ENCODE measurements around the gene OSM. TPM values are rescaled to one million over a fixed set of nuclear protein-coding genes. Genes with fewer than 3 reads are reported as not detected.

OSM gene
- total RNA-seq, 1 experiment from 2014 or later = not detected

DNA sequence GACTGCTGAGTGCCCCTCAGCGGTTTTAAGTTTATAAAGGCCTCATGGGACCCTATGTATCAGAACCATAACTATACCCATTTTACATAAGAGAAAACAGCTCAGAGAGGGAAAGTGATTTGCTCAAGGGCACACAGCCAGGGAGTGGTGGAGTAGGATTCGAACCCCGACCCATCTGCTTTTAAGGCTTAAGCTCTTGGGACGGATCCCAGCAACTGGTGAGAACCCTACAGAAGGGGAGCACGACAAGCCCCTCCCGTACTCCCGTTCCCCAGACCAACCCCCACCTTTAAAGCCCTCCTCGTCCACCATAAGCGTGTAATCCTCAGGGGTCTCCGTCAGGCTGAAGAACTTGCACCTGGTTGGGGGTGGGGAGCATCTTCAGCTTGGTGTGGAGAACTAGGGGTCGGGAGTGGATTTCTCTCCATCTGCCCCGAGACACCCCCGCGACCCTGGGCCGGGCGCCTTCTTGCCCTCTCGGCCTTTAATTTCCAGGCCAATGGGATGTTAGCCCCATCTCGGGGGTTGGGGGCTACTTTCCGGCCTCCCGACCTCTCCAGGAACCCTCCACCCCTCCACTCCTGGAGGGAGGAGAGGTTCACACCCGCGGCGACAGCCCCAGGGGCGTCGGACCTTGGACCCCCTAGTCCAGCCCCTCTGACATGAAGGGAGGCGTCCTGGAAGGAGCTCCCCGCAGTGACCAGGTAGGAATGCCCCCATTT, 21.9 kb upstream of the OSM start:
- no peak for DNase-seq (ENCODE audit: low read depth, low spot score)
- POLR2A ChIA-PET = interaction anchor here (0.6 kb wide), 3 partner anchors 36 to 437 kb away, joined by 3 to 6 read pairs (median 3); no protein-coding TSS in a partner anchor
- TSS peak; percentile 67 for BruUV-seq (replicated peaks)
- CTCF ChIA-PET = interaction anchor here (0.7 to 1.7 kb wide), 7 partner anchors 14 to 181 kb away, joined by 3 to 12 read pairs (median 5); partner anchors contain the start of genes RNF215 and TBC1D10A
- ATAC-seq = no peak
- Histone ChIP-seq H3K4me1 (ENCODE audit: control insufficient read depth, insufficient read depth, low read length) (peaks cover 25% of the 10 kb centered on the region), H3K9me3 (ENCODE audit: control insufficient read depth, insufficient read depth, low read depth, low read length) (no peaks in the 10 kb centered on the region), H3K27ac (ENCODE audit: low read length) (peak overlapping the region; percentile 59), H3K4me3 (ENCODE audit: low read depth in 2 of 2, low read length in 2 of 2) (peak overlapping the region; percentile 60 to 74), H3K36me3 (ENCODE audit: control insufficient read depth, insufficient read depth, low read length) (no peaks in the 10 kb centered on the region; the same call in 1 of the 2 replicates), H3K27me3 (ENCODE audit: control insufficient read depth, insufficient read depth, low read length) (no peaks in the 10 kb centered on the region)
- TF ChIP-seq, protein P1, sequence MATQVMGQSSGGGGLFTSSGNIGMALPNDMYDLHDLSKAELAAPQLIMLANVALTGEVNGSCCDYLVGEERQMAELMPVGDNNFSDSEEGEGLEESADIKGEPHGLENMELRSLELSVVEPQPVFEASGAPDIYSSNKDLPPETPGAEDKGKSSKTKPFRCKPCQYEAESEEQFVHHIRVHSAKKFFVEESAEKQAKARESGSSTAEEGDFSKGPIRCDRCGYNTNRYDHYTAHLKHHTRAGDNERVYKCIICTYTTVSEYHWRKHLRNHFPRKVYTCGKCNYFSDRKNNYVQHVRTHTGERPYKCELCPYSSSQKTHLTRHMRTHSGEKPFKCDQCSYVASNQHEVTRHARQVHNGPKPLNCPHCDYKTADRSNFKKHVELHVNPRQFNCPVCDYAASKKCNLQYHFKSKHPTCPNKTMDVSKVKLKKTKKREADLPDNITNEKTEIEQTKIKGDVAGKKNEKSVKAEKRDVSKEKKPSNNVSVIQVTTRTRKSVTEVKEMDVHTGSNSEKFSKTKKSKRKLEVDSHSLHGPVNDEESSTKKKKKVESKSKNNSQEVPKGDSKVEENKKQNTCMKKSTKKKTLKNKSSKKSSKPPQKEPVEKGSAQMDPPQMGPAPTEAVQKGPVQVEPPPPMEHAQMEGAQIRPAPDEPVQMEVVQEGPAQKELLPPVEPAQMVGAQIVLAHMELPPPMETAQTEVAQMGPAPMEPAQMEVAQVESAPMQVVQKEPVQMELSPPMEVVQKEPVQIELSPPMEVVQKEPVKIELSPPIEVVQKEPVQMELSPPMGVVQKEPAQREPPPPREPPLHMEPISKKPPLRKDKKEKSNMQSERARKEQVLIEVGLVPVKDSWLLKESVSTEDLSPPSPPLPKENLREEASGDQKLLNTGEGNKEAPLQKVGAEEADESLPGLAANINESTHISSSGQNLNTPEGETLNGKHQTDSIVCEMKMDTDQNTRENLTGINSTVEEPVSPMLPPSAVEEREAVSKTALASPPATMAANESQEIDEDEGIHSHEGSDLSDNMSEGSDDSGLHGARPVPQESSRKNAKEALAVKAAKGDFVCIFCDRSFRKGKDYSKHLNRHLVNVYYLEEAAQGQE (IDR thresholded peaks at IDR 0.05; ENCODE audit: insufficient read depth in 1 of 2, low read depth in 2 of 2, low read length in 1 of 2) = no peak
- no peak for TF ChIP-seq TCF7L2 (IDR thresholded peaks at IDR 0.05; ENCODE audit: low read depth, low read length)
- in situ Hi-C loops (cut with HindIII; ENCODE audit: low pct_unique_long_range_greater_than_20kb, low sequenced_read_pairs) (no loop called here), intact Hi-C loops (cut with micrococcal nuclease; ENCODE audit: unreplicated experiment) (loop anchor here (5.0 kb wide), 1 partner anchor 99 kb away; the partner anchor contains the start of gene RNF215)

- intact Hi-C loops (cut with micrococcal nuclease; ENCODE audit: unreplicated experiment) (loop anchor here (5.0 kb wide), 1 partner anchor 99 kb away; the partner anchor contains the start of gene RNF215), in situ Hi-C loops (cut with HindIII; ENCODE audit: low pct_unique_long_range_greater_than_20kb, low sequenced_read_pairs) (no loop called here)
- H3K4me3 ChIP-seq (ENCODE audit: low read depth in 2 of 2, low read length in 2 of 2) = peak overlapping the region in 1 of 2 experiments; percentile 74; a peak in 2 of 4 replicates
- TF ChIP-seq TCF7L2 (IDR thresholded peaks at IDR 0.05; ENCODE audit: low read depth, low read length) = no peak
- TF ChIP-seq POLR2AphosphoS5 (IDR thresholded peaks at IDR 0.05; ENCODE audit: low read depth, low read length) = no peak
- TF ChIP-seq, protein P1 (IDR thresholded peaks at IDR 0.05; ENCODE audit: insufficient read depth in 1 of 2, low read depth in 2 of 2, low read length in 1 of 2) = no peak
- TF ChIP-seq, protein P2, sequence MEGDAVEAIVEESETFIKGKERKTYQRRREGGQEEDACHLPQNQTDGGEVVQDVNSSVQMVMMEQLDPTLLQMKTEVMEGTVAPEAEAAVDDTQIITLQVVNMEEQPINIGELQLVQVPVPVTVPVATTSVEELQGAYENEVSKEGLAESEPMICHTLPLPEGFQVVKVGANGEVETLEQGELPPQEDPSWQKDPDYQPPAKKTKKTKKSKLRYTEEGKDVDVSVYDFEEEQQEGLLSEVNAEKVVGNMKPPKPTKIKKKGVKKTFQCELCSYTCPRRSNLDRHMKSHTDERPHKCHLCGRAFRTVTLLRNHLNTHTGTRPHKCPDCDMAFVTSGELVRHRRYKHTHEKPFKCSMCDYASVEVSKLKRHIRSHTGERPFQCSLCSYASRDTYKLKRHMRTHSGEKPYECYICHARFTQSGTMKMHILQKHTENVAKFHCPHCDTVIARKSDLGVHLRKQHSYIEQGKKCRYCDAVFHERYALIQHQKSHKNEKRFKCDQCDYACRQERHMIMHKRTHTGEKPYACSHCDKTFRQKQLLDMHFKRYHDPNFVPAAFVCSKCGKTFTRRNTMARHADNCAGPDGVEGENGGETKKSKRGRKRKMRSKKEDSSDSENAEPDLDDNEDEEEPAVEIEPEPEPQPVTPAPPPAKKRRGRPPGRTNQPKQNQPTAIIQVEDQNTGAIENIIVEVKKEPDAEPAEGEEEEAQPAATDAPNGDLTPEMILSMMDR (IDR thresholded peaks at IDR 0.05) = peak; percentile 79
- TF ChIP-seq SIN3A (IDR thresholded peaks at IDR 0.05; ENCODE audit: borderline replicate concordance, insufficient read depth, low read depth, low read length) = no peak
- ATAC-seq (peak; percentile 81), DNase-seq (ENCODE audit: low read depth, low spot score) (peak; percentile 65)
- H3K36me3 ChIP-seq (ENCODE audit: control insufficient read depth, insufficient read depth, low read length) = no peaks in the 10 kb centered on the region; the same call in 1 of the 2 replicates
- H3K4me1 ChIP-seq (ENCODE audit: control insufficient read depth, insufficient read depth, low read length) = peaks cover 25% of the 10 kb centered on the region
- no peaks in the 10 kb centered on the region for H3K9me3 ChIP-seq (ENCODE audit: control insufficient read depth, insufficient read depth, low read depth, low read length)
- peak overlapping the region; percentile 59; the same call in 1 of the 2 replicates for H3K27ac ChIP-seq (ENCODE audit: low read length)
- CTCF ChIA-PET = interaction anchor here (0.5 to 1.7 kb wide), 9 partner anchors 15 to 675 kb away, joined by 3 to 12 read pairs (median 5); partner anchors contain the start of genes RNF215 and TBC1D10A
- POLR2A ChIA-PET = interaction anchor here (0.6 kb wide), 1 partner anchor 37 kb away, joined by 3 read pairs; no protein-coding TSS in a partner anchor
- BruUV-seq (replicated peaks) = no TSS peak
- no peaks in the 10 kb centered on the region for H3K27me3 ChIP-seq (ENCODE audit: control insufficient read depth, insufficient read depth, low read length)
These were observed 21.2 kb upstream of the OSM start for GRCh38 chr22:30287648-30288418.
